CD8-positive, alpha-beta memory T cell (primary cell): ENCODE results near the gene RPL32. TPM values are rescaled to one million over a fixed set of nuclear protein-coding genes. Genes with fewer than 3 reads are reported as not detected.
A peak's percentile ranks its signal among the peaks of the same experiment; 100 is the strongest.

ENCODE experiments used
- CTCF ChIA-PET: fragments of 350-600 bp; sonication (Branson Sonifier 250); formaldehyde crosslinking; loops from one replicate; lab custom pipeline; 2021; ENCODE audit warnings: antibody characterized with exemption; lab: Charles Lee
- POLR2A ChIA-PET: fragments of 350-600 bp; sonication (Branson Sonifier 250); formaldehyde crosslinking; loops from one replicate; lab custom pipeline; 2021; ENCODE audit warnings: antibody characterized with exemption; lab: Charles Lee
- DNase-seq, 5 donors: peaks; one replicate each; pipeline versions ENCODE4 v3.0.0 to v3.0.0-alpha.2; 2020 to 2022; ENCODE audit warnings: mixed read lengths in 1 of 5
- H3K27ac ChIP-seq: one replicate; pipeline ENCODE4 v1.7.0; 2013; ENCODE audit warnings: low read depth, mild to moderate bottlenecking, low read length, moderate library complexity
- H3K27me3 ChIP-seq: 2 replicates; pipeline ENCODE4 v1.7.0; 2013; ENCODE audit warnings: low read length, mild to moderate bottlenecking; ENCODE audit not compliant: insufficient read depth, poor library complexity, severe bottlenecking
- H3K36me3 ChIP-seq: 2 replicates; pipeline ENCODE4 v1.7.0; 2013; ENCODE audit warnings: mild to moderate bottlenecking, low read length, moderate library complexity; ENCODE audit not compliant: insufficient read depth
- H3K4me1 ChIP-seq: 2 replicates; pipeline ENCODE4 v1.7.0; 2013; ENCODE audit warnings: mild to moderate bottlenecking, low read length, moderate library complexity; ENCODE audit not compliant: insufficient read depth
- H3K4me3 ChIP-seq: 2 replicates; pipeline ENCODE4 v1.7.0; 2013; ENCODE audit warnings: mild to moderate bottlenecking, low read length
- H3K9me3 ChIP-seq: 2 replicates; pipeline ENCODE4 v1.7.0; 2013; ENCODE audit warnings: mild to moderate bottlenecking, low read length
- H3K27ac Mint-ChIP-seq, 8 donors: one replicate each; pipeline ENCODE4 v1.8.0; 2020 to 2021; ENCODE audit warnings: mixed read lengths in 8 of 8, mild to moderate bottlenecking in 6 of 8, inconsistent platforms in 3 of 8, moderate library complexity in 3 of 8
- H3K27me3 Mint-ChIP-seq, 2 donors: one replicate each; pipeline ENCODE4 v1.8.0; 2020 to 2021; ENCODE audit warnings: mixed read lengths in 2 of 2, mild to moderate bottlenecking in 1 of 2, moderate library complexity in 1 of 2
- H3K36me3 Mint-ChIP-seq, 3 donors: one replicate each; pipeline ENCODE4 v1.8.0; 2020 to 2021; ENCODE audit warnings: mixed read lengths in 3 of 3, inconsistent platforms in 1 of 3, mild to moderate bottlenecking in 1 of 3
- H3K4me1 Mint-ChIP-seq, 3 donors: one replicate each; pipeline ENCODE4 v1.8.0; 2020 to 2021; ENCODE audit warnings: mixed read lengths in 3 of 3, inconsistent platforms in 1 of 3, mild to moderate bottlenecking in 1 of 3
- H3K4me3 Mint-ChIP-seq, 7 donors: one replicate each; pipeline ENCODE4 v1.8.0; 2020 to 2021; ENCODE audit warnings: mixed read lengths in 7 of 7, mild to moderate bottlenecking in 6 of 7, moderate library complexity in 4 of 7, inconsistent platforms in 2 of 7
- H3K9me3 Mint-ChIP-seq, 5 donors: one replicate each; pipeline ENCODE4 v1.8.0; 2020 to 2022; ENCODE audit warnings: mixed read lengths in 5 of 5, mild to moderate bottlenecking in 3 of 5, moderate library complexity in 2 of 5, inconsistent platforms in 1 of 5
- polyA plus RNA-seq: library from polyadenylated mRNA; unstranded; fragments of 300-500 nt; fragmentation: Illumina TruSeq; gene quantifications from one replicate; pipeline ENCODE4 v1.2.3, GENCODE V29; 2021
- total RNA-seq, 2 experiments: library from RNA; stranded (reverse); gene quantifications; one replicate each; pipeline ENCODE4 v1.2.3, GENCODE V29; 2021

RPL32 gene
- total and polyA plus RNA-seq, 3 experiments from 2014 or later = 2,528 to 2,743 (median 2,642) TPM

DNA sequence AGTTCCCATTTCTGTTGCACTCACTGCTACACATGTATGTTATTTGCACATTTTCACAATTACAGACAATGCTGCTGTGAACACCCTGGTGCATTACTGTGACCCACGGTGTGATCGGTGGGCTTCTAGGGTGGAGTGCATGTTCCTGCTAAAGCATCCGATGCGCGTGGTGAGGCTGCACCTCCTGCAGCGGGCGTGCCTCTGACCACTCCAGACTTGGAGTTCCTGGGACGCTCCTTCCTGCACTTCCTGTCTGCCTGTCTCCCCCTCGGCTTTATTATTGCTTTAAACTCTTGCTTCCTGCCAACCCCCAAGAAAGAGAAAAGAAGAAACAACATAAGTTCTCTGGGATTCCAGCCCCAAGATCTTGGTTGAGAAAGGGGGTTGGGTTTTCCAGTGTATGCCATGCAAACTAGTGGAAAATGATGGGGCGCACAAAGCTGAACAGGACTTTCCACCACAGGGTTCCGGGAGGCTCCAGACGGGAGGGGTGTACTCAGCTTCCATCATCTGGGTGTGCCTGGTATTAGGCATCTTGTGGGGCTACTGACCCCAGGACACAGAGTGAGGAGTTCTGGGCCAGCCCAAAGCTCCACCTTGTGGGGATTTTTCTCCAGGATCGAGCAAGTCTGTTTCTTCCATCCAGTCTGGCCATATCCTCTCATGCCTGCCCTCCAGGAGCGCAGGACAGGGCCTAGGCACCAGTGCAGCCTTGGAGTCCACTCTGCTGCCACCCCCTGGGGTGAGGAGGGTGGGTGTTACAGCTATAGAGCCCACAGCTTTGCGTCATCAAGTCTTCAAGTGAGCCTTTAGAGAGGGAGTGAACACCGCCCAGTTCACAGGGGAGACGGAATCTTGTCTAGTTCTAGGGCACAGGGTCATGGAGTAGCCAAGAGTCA, 11.2 kb downstream of the RPL32 start:
- Histone ChIP-seq H3K27ac (no peak overlapping the region), H3K27me3 (no peaks in the 10 kb centered on the region), H3K36me3 (peaks cover 10% of the 10 kb centered on the region), H3K4me3 (no peak overlapping the region), H3K4me1 (no peaks in the 10 kb centered on the region), H3K9me3 (no peaks in the 10 kb centered on the region)
- Mint-ChIP-seq H3K36me3 (peaks cover 0 to 49% (median 0%) of the 10 kb centered on the region in 3 donors), H3K4me1 (no peaks in the 10 kb centered on the region), H3K9me3 (no peaks in the 10 kb centered on the region), H3K27me3 (no peaks in the 10 kb centered on the region), H3K4me3 (no peak overlapping the region), H3K27ac (peak overlapping the region in 1 of 8 donors; percentile 42)
- DNase-seq = no peak
- POLR2A ChIA-PET = no interaction called here
- CTCF ChIA-PET = interaction anchor here (1.3 to 2.0 kb wide), 3 partner anchors 12 to 22 kb away, joined by 4 to 7 read pairs (median 6); partner anchors contain the start of gene RPL32

DNA sequence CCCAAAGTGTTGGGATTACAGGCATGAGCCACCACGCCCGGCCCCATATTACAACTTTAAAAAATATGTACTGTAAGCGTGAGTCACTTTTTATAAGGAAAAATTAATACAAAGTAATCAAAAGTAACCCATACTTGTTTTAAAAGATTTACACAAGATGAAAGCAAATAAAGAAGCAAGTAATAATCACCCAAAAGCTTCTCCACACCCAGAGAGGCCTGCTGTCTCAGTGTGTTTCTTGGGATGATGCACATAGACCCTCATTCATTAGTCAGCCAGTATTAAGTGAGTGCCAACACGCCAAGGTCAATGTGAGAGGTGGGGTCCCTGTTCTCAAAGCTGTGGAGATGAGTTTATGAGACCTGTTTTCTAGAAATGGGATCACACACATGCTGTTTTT, 12.0 kb downstream of the RPL32 start:
- CTCF ChIA-PET = interaction anchor here (2.0 kb wide), 1 partner anchor 19 kb away, joined by 6 read pairs; no protein-coding TSS in a partner anchor
- no peaks in the 10 kb centered on the region for H3K9me3 ChIP-seq
- H3K4me1 ChIP-seq = no peaks in the 10 kb centered on the region
- no peak overlapping the region for H3K4me3 ChIP-seq
- DNase-seq = no peak
- no peaks in the 10 kb centered on the region for H3K27me3 ChIP-seq
- Mint-ChIP-seq H3K4me1 (no peaks in the 10 kb centered on the region), H3K9me3 (no peaks in the 10 kb centered on the region), H3K4me3 (no peak overlapping the region), H3K27ac (peak overlapping the region in 1 of 8 donors; percentile 12), H3K36me3 (peaks cover 0 to 42% (median 0%) of the 10 kb centered on the region in 3 donors), H3K27me3 (no peaks in the 10 kb centered on the region)
- POLR2A ChIA-PET = no interaction called here
- peaks cover 8% of the 10 kb centered on the region for H3K36me3 ChIP-seq
- no peak overlapping the region for H3K27ac ChIP-seq

- H3K4me1 Mint-ChIP-seq = no peaks in the 10 kb centered on the region
Measured at GRCh38 chr3:12828751-12829150, 12.6 kb downstream of the RPL32 start.

GRCh38 chr3:12825156-12825555, 16.2 kb downstream of the RPL32 start:
- H3K27ac ChIP-seq = no peak overlapping the region
- Mint-ChIP-seq H3K27me3 (peaks cover 0 to 5% of the 10 kb centered on the region in 2 donors), H3K4me1 (no peaks in the 10 kb centered on the region), H3K9me3 (no peaks in the 10 kb centered on the region), H3K4me3 (no peak overlapping the region), H3K36me3 (peaks cover 0 to 3% (median 0%) of the 10 kb centered on the region in 3 donors), H3K27ac (no peak overlapping the region)
- H3K4me1 ChIP-seq = no peaks in the 10 kb centered on the region
- POLR2A ChIA-PET = no interaction called here
- no peaks in the 10 kb centered on the region for H3K36me3 ChIP-seq
- no peaks in the 10 kb centered on the region for H3K27me3 ChIP-seq
- no peaks in the 10 kb centered on the region for H3K9me3 ChIP-seq
- CTCF ChIA-PET = interaction anchor here (1.4 to 3.7 kb wide), 2 partner anchors 15 to 16 kb away, joined by 7 to 19 read pairs; partner anchors contain the start of gene RPL32
- DNase-seq = no peak
- no peak overlapping the region for H3K4me3 ChIP-seq

More at GRCh38 chr3:12828751-12829150, 12.6 kb downstream of the RPL32 start:
- Mint-ChIP-seq H3K4me3 (no peak overlapping the region), H3K27ac (no peak overlapping the region), H3K27me3 (peaks cover 0 to 2% of the 10 kb centered on the region in 2 donors), H3K36me3 (peaks cover 0 to 35% (median 0%) of the 10 kb centered on the region in 3 donors), H3K9me3 (no peaks in the 10 kb centered on the region)
- Histone ChIP-seq H3K27me3 (no peaks in the 10 kb centered on the region), H3K9me3 (no peaks in the 10 kb centered on the region), H3K27ac (no peak overlapping the region), H3K4me1 (no peaks in the 10 kb centered on the region), H3K4me3 (no peak overlapping the region), H3K36me3 (peaks cover 8% of the 10 kb centered on the region)
- no peak for DNase-seq
- CTCF ChIA-PET = interaction anchor here (2.0 kb wide), 1 partner anchor 19 kb away, joined by 6 read pairs; no protein-coding TSS in a partner anchor
- POLR2A ChIA-PET = no interaction called here

- H3K36me3 ChIP-seq = no peaks in the 10 kb centered on the region
- Mint-ChIP-seq H3K27me3 (peaks cover 0 to 5% of the 10 kb centered on the region in 2 donors), H3K9me3 (no peaks in the 10 kb centered on the region), H3K4me3 (no peak overlapping the region), H3K36me3 (no peaks in the 10 kb centered on the region), H3K4me1 (no peaks in the 10 kb centered on the region), H3K27ac (no peak overlapping the region)
- no peaks in the 10 kb centered on the region for H3K4me1 ChIP-seq
- no peak for DNase-seq
- H3K27ac ChIP-seq = no peak overlapping the region
- H3K4me3 ChIP-seq = no peak overlapping the region
- no peaks in the 10 kb centered on the region for H3K9me3 ChIP-seq
- no peaks in the 10 kb centered on the region for H3K27me3 ChIP-seq
- CTCF ChIA-PET = no interaction called here
- POLR2A ChIA-PET = no interaction called here
Measured at GRCh38 chr3:12824299-12824698, 17.1 kb downstream of the RPL32 start.

- H3K9me3 Mint-ChIP-seq = no peaks in the 10 kb centered on the region
Measured at GRCh38 chr3:12822725-12823373, 18.5 kb downstream of the RPL32 start.

DNA sequence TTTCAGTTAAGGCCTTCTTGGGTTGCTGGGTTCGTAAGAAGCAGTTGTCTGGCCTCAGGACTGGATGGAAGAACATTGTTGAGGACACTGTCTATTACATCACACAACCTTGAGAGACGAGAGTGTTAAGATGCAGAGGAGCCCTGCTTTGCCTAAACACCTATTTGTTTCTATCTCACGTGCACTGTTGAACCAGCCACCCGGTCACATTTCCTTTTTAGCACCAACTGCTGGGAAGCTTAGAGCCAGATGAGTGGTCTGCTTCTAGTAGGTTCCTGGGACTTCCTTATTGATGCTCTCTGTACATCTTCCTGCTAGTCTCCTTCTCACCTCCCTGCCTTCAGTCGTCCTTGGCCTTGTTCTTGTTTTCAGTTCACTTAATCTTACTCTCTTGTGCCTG, 22.6 kb downstream of the RPL32 start:
- H3K27ac Mint-ChIP-seq = peak overlapping the region in 1 of 8 donors; percentile 49
- peaks cover 0 to 3% of the 10 kb centered on the region in 2 donors for H3K27me3 Mint-ChIP-seq
- H3K4me3 Mint-ChIP-seq = no peak overlapping the region
- Histone ChIP-seq H3K27ac (no peak overlapping the region), H3K4me1 (no peaks in the 10 kb centered on the region), H3K36me3 (no peaks in the 10 kb centered on the region), H3K4me3 (no peak overlapping the region), H3K9me3 (no peaks in the 10 kb centered on the region), H3K27me3 (no peaks in the 10 kb centered on the region)
- ChIA-PET POLR2A (no interaction called here), CTCF (interaction anchor here (0.6 to 3.2 kb wide), 5 partner anchors 8 to 96 kb away, joined by 3 to 7 read pairs (median 4); no protein-coding TSS in a partner anchor)
- no peaks in the 10 kb centered on the region for H3K36me3 Mint-ChIP-seq
- H3K4me1 Mint-ChIP-seq = no peaks in the 10 kb centered on the region
- no peak for DNase-seq
- no peaks in the 10 kb centered on the region for H3K9me3 Mint-ChIP-seq

More at GRCh38 chr3:12822725-12823373, 18.5 kb downstream of the RPL32 start:
- ChIA-PET POLR2A (no interaction called here), CTCF (interaction anchor here (1.2 kb wide), 2 partner anchors 18 to 36 kb away, joined by 3 read pairs; partner anchors contain the start of gene RPL32)
- Mint-ChIP-seq H3K36me3 (no peaks in the 10 kb centered on the region), H3K4me3 (no peak overlapping the region), H3K4me1 (no peaks in the 10 kb centered on the region), H3K27me3 (peaks cover 0 to 5% of the 10 kb centered on the region in 2 donors), H3K27ac (no peak overlapping the region)
- no peak overlapping the region for H3K4me3 ChIP-seq
- no peak for DNase-seq
- H3K27ac ChIP-seq = no peak overlapping the region
- H3K4me1 ChIP-seq = no peaks in the 10 kb centered on the region
- H3K36me3 ChIP-seq = no peaks in the 10 kb centered on the region
- H3K9me3 ChIP-seq = no peaks in the 10 kb centered on the region
- no peaks in the 10 kb centered on the region for H3K27me3 ChIP-seq
